ENCODE measurements around the gene GAN.
"Not testable (repeated sequence)": the region's sequence is repeated elsewhere in the genome, so short reads cannot be mapped to it uniquely, and the experiment has no call there.

GAN gene

GRCh38 chr16:81397058-81397878, 82.5 kb downstream of the GAN start:
- DNase-seq (ENCODE audit: extremely low read depth, low read depth): no peak
- TF ChIP-seq CTCF (IDR thresholded peaks at IDR 0.05; ENCODE audit: low read depth, low read length): no peak

DNA sequence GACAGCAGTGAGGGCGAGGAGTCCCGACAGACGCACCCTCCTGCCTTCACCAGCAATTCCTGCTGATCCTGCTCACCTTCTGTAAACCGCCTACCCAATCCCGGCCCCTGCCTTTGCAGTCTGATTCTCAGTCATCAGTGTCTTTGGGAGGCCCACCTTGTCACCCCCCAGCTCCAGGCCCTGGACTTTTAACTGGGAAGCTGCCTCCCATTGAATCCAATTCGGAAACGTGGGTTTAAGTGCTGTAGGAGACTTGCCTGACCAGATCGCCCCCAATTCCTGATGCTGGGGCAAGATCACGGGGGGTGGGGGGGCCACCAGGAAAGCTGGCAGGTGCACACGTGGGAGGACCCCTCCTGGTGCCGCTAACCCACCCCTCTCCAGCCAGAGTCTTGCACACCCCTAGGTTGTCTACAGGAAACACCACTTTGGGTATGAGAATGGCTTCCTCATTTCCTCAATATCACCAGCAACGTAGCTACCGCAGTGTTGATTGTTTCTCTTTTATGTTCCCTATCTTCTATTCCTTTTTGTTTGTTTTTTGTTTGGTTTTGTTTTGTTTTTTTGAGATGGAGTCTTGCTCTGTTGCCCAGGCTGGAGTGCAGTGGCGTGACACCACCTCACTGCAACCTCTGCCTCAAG, 83.2 kb downstream of the GAN start:
- no peak for DNase-seq (ENCODE audit: extremely low read depth, low read depth)
- TF ChIP-seq CTCF (IDR thresholded peaks at IDR 0.05; ENCODE audit: low read depth, low read length): no peak

GRCh38 chr16:81399909-81400308, 85.1 kb downstream of the GAN start:
- no peak for TF ChIP-seq CTCF (IDR thresholded peaks at IDR 0.05; ENCODE audit: low read depth, low read length)
- no peak for DNase-seq (ENCODE audit: extremely low read depth, low read depth)

DNA sequence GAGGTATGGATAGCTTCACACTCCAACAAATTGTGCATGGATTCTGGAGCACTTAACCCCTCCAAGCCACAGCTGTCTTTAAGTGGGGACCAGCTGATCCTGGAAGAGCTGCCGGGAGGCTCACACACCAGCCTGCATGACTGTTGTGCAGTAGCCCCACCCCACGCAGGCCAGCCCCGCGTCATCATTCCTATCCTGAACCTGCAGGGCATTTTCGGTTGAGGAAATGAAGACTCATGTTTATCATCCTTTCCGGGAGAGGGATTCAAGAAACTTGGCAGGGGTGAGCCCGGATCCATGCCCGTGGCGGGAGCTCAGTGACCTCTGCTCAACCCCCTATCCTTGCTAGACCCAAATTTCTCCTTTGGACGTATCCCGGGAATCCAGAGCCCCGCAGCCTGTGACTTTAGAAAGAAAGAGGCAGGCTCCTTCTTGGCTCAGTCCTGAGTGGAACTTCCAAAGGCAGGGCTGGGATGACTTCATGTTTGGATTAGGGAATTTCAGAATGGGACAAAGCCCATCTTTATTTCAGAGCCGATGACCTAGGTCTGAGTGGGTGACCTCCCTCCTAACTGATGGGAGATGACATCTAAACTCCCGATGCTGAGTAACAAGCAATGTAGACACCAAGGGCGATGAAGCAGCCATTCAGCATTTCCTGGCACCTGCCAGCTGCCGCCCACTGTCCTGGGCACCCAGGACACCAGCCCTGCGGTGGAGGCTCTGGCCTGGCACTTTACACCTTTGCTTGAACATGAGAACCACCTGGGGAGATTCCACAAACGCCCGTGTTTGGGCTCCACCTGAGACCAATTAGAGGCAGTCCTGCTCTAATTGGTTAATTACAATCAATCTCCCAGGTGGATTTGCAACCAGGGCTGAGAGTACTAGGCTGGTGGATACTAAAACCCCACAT, 86.5 kb downstream of the GAN start:
- peak; percentile 16 for DNase-seq (ENCODE audit: extremely low read depth, low read depth)
- TF ChIP-seq CTCF (IDR thresholded peaks at IDR 0.05; ENCODE audit: low read depth, low read length): no peak

- no peak for DNase-seq (ENCODE audit: extremely low read depth, low read depth)
- no peak for TF ChIP-seq CTCF (IDR thresholded peaks at IDR 0.05; ENCODE audit: low read depth, low read length)
These were observed 88.4 kb downstream of the GAN start for GRCh38 chr16:81403208-81403600.

- peak; percentile 94 for TF ChIP-seq CTCF (IDR thresholded peaks at IDR 0.05; ENCODE audit: low read depth, low read length)
- DNase-seq (ENCODE audit: extremely low read depth, low read depth): no peak
These were observed 89.0 kb downstream of the GAN start for GRCh38 chr16:81403601-81404391.

GRCh38 chr16:81405002-81405401, 90.2 kb downstream of the GAN start:
- not testable (repeated sequence) for DNase-seq (ENCODE audit: extremely low read depth, low read depth)
